Thymus (tissue), 11 donors: ENCODE data around the gene GGPS1. TPM values are rescaled to one million over a fixed set of nuclear protein-coding genes. Genes with fewer than 3 reads are reported as not detected.
"Not testable (repeated sequence)": the region's sequence is repeated elsewhere in the genome, so short reads cannot be mapped to it uniquely, and the experiment has no call there.

Source experiments
- DNase-seq, 9 donors: peaks; one replicate each; pipeline ENCODE4 v3.0.0-alpha.2; 2013; ENCODE audit warnings: low spot score in 9 of 9, low read depth in 6 of 9, missing footprints in 1 of 9
- H3K27ac ChIP-seq, 2 donors: one replicate each; pipeline ENCODE4 v1.5.1; 2013; ENCODE audit warnings: control low read depth in 1 of 2, low read depth in 1 of 2, low read length in 1 of 2, mild to moderate bottlenecking in 1 of 2, moderate library complexity in 1 of 2
- H3K27me3 ChIP-seq, 2 donors: one replicate each; pipeline ENCODE4 v1.5.1; 2013; ENCODE audit warnings: low read length in 1 of 2; ENCODE audit not compliant: control insufficient read depth in 2 of 2, insufficient read depth in 1 of 2
- H3K36me3 ChIP-seq, 2 donors: one replicate each; pipeline ENCODE4 v1.5.1; 2013; ENCODE audit warnings: low read length in 1 of 2, mild to moderate bottlenecking in 1 of 2, moderate library complexity in 1 of 2; ENCODE audit not compliant: control insufficient read depth in 2 of 2, insufficient read depth in 2 of 2
- H3K4me1 ChIP-seq, 2 donors: one replicate each; pipeline ENCODE4 v1.5.1; 2013; ENCODE audit warnings: low read length in 2 of 2; ENCODE audit not compliant: control insufficient read depth in 2 of 2, insufficient read depth in 2 of 2
- H3K4me3 ChIP-seq, 2 donors: one replicate each; pipeline ENCODE4 v1.5.1; 2013; ENCODE audit warnings: low read length in 2 of 2, control low read depth in 1 of 2, mild to moderate bottlenecking in 1 of 2
- H3K9me3 ChIP-seq, 2 donors: one replicate each; pipeline ENCODE4 v1.5.1; 2013; ENCODE audit warnings: low read length in 1 of 2, mild to moderate bottlenecking in 1 of 2; ENCODE audit not compliant: control insufficient read depth in 2 of 2, insufficient read depth in 1 of 2
- WGBS: extraction: QIAGEN DNeasy Blood & Tissue Kit; methylation state at CpG from one replicate; pipeline ENCODE4 v1.1.7; 2013; 5-methylcytosine and 5-hydroxymethylcytosine counted together
- polyA plus RNA-seq: library from polyadenylated mRNA; stranded (reverse); fragments of 200-250 nt; gene quantifications from one replicate; pipeline ENCODE4 v1.2.3, GENCODE V29; 2013
- total RNA-seq: library from RNA; stranded (reverse); fragments of 120-200 nt; gene quantifications from one replicate; pipeline ENCODE4 v1.2.4, GENCODE V29; 2013
- donor health status: healthy.

The GGPS1 gene
- total and polyA plus RNA-seq, 2 donors = 29.8 to 44.1 TPM

DNA sequence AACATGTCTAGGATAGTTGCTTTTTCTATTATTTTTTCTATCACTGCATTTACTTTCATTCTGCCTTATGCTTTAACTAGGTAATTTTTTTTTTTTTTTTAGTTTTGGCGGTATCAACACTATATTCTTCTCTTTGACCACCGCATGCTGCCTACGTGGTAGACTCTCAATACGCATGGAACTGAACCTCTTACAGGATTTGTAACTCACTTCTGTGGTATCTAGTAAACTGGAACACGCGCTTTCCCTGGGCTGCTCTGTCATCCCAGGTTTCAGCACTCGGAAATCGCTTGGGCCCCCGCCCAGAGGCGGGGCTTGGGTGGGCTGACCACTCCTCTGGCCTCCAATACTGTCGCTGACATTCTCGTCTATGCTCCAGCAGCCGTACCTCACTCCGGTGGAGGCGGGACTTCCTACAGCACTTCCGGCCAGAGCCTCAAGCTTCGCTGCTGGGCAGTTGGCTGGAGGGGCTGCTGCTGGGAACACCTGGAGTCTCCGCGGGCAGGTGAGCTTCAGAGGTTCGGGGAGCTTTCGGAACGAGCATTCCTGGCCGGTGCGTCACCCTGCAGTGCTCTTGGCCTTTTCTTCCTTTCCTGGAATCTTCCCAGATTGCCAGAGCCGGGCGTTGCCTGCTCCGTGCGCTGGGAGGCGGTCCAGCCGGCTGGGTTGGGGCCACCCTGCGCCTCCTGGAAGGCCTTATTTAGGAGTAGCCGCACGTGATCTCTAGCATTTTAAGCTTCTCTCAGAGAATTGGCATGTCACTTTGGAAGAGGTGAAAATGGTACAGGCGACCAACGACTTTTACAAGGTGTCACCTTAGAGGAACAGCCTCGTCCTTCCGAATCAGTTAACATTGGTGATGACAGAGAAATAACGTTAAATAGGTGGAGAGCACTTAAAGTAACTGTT is 38.9 kb downstream of the GGPS1 start, which contains the start of gene TBCE:
TBCE (plus strand) TSS at position 428 of the 909 bp plus-strand sequence. CDS start 12,623 bp downstream, outside the sequence.
- H3K27me3 ChIP-seq = no peaks in the 10 kb centered on the region
- H3K9me3 ChIP-seq = no peaks in the 10 kb centered on the region
- H3K4me3 ChIP-seq = peak within 1 kb of the TSS; percentile 80 to 95
- WGBS = under 1% methylated on average over 38 of the region's 38 CpGs
- peak; percentile 60 to 87 (median 74) for DNase-seq
- H3K4me1 ChIP-seq = peaks cover 0 to 4% of the 10 kb centered on the region in 2 donors
- no peaks in the 10 kb centered on the region for H3K36me3 ChIP-seq
- H3K27ac ChIP-seq = peak within 1 kb of the TSS; percentile 69 to 82

DNA sequence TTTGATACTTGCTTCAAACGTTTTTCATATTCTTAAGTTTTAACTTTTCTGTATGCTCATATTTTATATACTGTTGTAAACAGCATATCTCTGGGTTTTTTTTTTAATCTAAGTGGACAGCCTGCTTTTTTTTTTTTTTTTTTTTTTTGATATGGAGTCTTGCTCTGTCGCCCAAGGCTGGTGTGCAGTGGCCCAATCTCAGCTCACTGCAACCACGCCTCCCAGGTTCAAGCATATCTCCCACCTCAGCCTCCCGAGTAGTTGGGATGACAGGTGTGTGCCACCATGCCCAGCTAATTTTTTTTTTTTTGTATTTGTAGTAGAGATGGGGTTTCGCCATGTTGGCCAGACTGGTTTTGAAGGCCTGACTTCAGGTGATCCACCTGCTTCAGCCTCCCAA is 40.1 kb downstream of the GGPS1 start:
- H3K4me3 ChIP-seq = no peak overlapping the region
- no peak overlapping the region for H3K27ac ChIP-seq
- DNase-seq = no peak
- H3K4me1 ChIP-seq = peaks cover 0 to 4% of the 10 kb centered on the region in 2 donors
- WGBS = 89% methylated on average over 5 of the region's 5 CpGs
- no peaks in the 10 kb centered on the region for H3K9me3 ChIP-seq
- H3K27me3 ChIP-seq = no peaks in the 10 kb centered on the region
- no peaks in the 10 kb centered on the region for H3K36me3 ChIP-seq

DNA sequence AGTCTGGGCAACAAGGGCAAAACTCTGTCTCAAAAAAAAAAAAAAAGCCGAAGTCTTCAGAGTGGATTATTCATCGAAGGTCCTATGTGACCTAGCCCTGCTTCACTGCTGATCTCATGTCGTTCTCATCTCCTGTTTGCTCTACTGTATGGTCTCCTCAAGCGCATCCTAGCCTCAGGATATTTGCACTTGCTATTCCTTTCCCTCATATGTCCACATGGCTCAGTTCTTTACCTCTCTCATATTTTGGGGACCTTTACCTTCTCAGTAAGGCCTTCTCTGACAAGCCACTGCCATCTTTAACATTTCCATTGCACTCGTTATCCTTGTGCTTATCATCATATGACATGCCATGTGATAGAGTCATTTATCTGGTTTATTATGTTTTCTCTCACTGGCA is 41.4 kb downstream of the GGPS1 start:
- Histone ChIP-seq H3K9me3 (no peaks in the 10 kb centered on the region), H3K27me3 (no peaks in the 10 kb centered on the region), H3K27ac (no peak overlapping the region), H3K4me1 (peaks cover 0 to 4% of the 10 kb centered on the region in 2 donors), H3K4me3 (no peak overlapping the region), H3K36me3 (no peaks in the 10 kb centered on the region)
- over 99% methylated on average over 5 of the region's 5 CpGs for WGBS
- DNase-seq = no peak

DNA sequence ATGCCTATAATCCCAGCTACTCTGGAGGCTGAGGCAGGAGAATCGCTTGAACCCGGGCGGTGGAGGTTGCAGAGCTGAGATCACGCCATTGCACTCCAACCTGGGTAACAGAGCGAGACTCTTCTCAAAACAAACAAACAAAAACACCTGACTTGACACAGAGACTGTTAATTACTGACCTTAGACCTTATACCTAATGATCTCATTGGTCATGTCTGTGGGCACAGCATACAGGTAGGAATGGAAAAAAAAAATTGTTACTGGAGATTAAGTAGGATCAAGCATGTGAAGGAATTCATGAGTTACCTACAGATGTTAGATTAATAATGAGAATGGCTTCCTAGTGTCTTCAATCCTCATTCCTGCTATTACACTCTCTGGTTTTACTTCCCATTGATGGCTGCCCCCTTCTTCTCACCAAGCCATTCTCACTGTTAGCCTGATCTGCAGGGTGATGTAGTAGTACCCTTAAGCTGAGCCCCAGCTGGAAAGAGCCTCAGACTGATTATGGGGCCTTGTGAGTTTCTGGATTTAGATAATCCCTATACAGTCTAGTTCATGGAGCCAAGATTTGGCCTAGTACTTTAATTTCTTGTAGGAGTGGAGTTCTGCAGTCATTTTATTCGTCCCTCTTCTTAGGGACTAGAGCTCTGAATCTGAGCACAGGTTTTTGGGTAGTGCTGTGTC is 47.7 kb downstream of the GGPS1 start:
- no peaks in the 10 kb centered on the region for H3K9me3 ChIP-seq
- H3K36me3 ChIP-seq = peaks cover 3 to 7% of the 10 kb centered on the region in 2 donors
- 98% methylated on average over 6 of the region's 6 CpGs for WGBS
- H3K4me1 ChIP-seq = no peaks in the 10 kb centered on the region
- no peak overlapping the region for H3K27ac ChIP-seq
- no peak overlapping the region for H3K4me3 ChIP-seq
- no peaks in the 10 kb centered on the region for H3K27me3 ChIP-seq
- no peak for DNase-seq

DNA sequence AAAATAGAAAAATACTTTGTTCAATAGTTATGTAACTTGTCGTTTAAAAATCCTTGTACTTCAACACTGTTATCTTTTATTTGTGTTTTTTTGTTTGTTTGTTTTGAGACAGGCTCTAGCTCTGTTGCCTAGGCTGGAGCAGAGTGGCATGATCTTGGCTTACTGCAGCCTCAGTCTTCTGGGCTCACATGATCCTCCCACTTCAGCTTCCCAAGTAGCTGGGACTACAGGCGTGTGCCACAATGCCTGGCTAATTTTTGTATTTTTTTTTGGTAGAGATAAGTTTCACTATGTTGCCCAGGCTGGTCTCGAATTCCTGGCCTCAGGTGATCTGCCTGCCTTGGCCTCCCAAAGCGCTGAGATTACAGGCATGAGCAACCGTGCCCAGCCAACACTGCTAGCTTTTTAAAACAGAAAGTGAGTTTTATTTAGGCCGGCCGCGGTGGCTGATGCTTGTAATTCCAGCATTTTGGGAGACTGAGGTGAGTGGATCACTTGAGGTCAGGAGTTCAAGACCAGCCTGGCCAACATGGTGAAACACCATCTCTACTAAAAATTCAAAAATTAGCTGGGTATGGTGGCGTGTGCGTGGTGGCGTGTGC is 49.9 kb downstream of the GGPS1 start:
- 98% methylated on average over 11 of the region's 11 CpGs for WGBS
- H3K4me3 ChIP-seq, DNase-seq: not testable (repeated sequence)

DNA sequence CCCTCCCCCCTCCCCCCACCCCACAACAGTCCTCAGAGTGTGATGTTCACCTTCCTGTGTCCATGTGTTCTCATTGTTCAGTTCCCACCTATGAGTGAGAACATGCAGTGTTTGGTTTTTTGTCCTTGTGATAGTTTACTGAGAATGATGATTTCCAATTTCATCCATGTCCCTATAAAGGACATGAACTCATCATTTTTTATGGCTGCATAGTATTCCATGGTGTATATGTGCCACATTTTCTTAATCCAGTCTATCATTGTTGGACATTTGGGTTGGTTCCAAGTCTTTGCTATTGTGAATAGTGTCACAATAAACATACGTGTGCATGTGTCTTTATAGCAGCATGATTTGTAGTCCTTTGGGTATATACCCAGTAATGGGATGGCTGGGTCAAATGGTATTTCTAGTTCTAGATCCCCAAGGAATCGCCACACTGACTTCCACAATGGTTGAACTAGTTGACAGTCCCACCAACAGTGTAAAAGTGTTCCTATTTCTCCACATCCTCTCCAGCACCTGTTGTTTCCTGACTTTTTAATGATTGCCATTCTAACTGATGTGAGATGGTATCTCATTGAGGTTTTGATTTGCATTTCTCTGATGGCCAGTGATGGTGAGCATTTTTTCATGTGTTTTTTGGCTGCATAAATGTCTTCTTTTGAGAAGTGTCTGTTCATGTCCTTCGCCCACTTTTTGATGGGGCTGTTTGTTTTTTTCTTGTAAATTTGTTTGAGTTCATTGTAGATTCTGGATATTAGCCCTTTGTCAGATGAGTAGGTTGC is 53.8 kb downstream of the GGPS1 start:
- 100% methylated on average over 1 of the region's 3 CpGs for WGBS
- H3K27ac ChIP-seq, H3K9me3 ChIP-seq, H3K4me3 ChIP-seq, H3K4me1 ChIP-seq, DNase-seq, H3K36me3 ChIP-seq, H3K27me3 ChIP-seq: not testable (repeated sequence)

More for the DNA sequence above, 49.9 kb downstream of the GGPS1 start:
- not testable (repeated sequence) for H3K9me3 ChIP-seq, H3K27me3 ChIP-seq, H3K27ac ChIP-seq, H3K4me1 ChIP-seq
- H3K36me3 ChIP-seq = peaks cover 7 to 11% of the 10 kb centered on the region in 2 donors

DNA sequence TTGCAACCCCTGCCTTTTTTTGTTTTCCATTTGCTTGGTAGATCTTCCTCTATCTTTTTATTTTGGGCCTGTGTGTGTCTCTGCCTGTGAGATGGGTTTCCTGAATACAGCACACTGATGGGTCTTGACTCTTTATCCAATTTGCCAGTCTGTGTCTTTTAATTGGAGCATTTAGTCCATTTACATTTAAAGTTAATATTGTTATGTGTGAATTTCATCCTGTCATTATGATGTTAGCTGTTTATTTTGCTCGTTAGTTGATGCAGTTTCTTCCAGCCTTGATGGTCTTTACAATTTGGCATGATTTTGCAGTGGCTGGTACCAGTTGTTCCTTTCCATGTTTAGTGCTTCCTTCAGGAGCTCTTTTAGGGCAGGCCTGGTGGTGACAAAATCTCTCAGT is 57.3 kb downstream of the GGPS1 start:
- H3K27me3 ChIP-seq, H3K4me3 ChIP-seq, H3K9me3 ChIP-seq, H3K4me1 ChIP-seq, H3K36me3 ChIP-seq, DNase-seq, H3K27ac ChIP-seq: not testable (repeated sequence)
- 94% methylated on average over 1 of the region's 1 CpG for WGBS

DNA sequence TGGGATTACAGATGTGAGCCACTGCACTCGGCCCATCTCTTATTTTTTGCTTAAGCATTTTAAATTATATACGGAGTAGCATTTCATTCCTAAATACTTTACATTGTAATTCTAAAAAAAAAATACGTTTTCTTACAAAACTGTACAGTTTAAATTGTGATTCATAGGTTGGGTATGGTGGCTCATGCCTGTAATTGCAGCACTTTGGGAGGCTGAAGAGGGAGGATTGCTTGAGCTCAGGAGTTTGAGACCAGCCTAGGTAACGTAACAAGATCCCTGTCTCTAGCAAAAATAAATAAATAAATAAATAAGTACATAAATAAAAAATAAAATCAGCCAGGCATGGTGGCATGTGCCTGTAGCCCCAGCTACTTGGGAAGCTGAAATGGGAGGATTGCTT is 63.5 kb downstream of the GGPS1 start:
- no peak for DNase-seq
- Histone ChIP-seq H3K9me3 (peaks cover 1 to 9% of the 10 kb centered on the region in 2 donors), H3K27me3 (no peaks in the 10 kb centered on the region), H3K27ac (no peak overlapping the region), H3K36me3 (no peaks in the 10 kb centered on the region), H3K4me3 (no peak overlapping the region), H3K4me1 (no peaks in the 10 kb centered on the region)
- WGBS = 98% methylated on average over 4 of the region's 4 CpGs
